ENCODE data around the gene LRP4.

Gene LRP4

DNA sequence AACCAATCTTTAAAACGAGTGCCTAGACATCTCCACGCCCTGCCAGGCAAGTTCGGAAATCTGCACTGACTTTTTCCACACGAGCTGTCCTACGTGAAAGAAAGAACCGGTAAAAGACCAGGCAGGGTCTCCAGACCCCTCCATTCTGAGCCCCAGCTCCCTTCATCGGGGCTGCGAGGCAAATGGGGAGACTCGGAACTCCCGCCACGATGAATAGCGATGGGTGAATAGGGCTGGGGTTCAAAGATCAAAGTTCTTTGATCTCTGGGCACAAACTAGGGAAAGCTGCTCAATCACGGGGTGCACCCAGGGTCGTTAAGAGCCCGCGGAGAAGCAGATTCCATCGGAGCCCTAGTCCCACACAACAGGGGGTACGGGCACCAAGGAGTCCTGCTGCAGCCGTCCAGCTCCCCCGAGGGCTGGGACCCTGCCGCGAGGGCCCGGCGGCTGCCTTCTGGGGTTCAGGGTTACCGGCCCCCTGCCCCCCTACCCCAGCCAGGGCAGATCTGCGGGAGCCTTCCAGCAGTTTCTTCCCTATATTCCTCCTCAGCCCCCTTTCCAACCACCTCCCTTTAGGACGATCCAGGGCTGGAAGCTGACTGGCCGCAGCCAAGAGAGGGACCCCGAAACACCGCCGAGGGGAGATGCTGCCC lies 1.1 kb downstream of the LRP4 start:
- DNase-seq (ENCODE audit: low spot score) = peak; percentile 54
- TF ChIP-seq CTCF (IDR thresholded peaks at IDR 0.05; ENCODE audit: extremely low read depth, missing control alignments) = no peak

- DNase-seq (ENCODE audit: low spot score) = peak; percentile 70
- TF ChIP-seq CTCF (IDR thresholded peaks at IDR 0.05; ENCODE audit: extremely low read depth, missing control alignments) = no peak
Observed at GRCh38 chr11:46916286-46917108, 1.9 kb downstream of the LRP4 start.

- no peak for TF ChIP-seq CTCF (IDR thresholded peaks at IDR 0.05; ENCODE audit: extremely low read depth, missing control alignments)
- DNase-seq (ENCODE audit: low spot score) = no peak
Observed at GRCh38 chr11:46914910-46915309, 3.4 kb downstream of the LRP4 start.

- no peak for TF ChIP-seq CTCF (IDR thresholded peaks at IDR 0.05; ENCODE audit: extremely low read depth, missing control alignments)
- no peak for DNase-seq (ENCODE audit: low spot score)
Observed at GRCh38 chr11:46914363-46914762, 4.0 kb downstream of the LRP4 start.

DNA sequence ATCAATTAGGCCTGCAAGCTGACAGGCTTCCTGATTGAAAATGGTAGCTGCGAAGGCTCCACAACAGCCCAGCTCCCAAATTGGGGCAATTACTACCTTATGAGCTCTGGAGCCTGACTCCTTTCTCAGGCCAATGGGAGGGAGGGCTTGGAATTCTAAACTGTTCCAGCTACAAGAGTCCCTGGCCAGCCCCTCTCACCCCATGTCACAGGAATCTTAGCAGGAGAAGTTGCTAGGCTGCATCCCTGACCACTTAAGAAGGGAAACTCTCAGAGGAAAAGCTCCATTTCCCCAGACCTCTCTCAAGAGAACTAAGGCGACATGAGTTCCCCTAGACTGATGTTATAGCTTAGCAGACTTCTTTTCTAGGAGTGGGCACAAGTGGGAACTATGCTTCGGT lies 4.9 kb downstream of the LRP4 start:
- no peak for TF ChIP-seq CTCF (IDR thresholded peaks at IDR 0.05; ENCODE audit: extremely low read depth, missing control alignments)
- no peak for DNase-seq (ENCODE audit: low spot score)

DNA sequence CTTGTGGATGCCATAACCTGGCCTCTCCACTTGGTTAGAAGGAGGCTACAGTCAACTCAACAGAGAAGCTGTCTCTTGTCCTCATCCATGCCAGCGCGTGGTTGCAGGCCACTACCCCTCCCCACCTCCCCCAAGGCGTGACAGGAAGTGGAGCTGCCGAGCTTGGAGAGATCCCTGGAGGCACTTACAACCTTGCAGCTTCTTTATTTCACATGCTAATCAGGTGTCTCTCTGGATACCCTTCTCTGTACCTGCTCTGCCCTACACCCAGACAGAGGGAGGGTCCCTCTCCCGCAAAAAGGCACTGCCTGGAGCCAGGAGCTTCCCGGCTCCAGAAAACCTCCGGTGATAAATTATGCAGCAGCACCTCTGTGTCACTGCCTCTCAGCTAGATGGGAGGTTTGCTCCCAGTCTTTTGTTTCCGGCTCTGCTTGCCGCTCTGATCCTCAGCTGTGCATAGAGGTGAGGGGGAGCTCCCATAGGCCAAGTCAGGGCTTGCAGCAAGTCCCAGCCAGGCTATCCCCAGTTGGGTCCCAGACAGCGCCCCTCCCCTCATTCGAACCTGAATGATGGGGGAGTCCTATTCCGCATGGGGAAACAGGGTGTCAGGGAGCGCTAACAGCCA lies 5.7 kb downstream of the LRP4 start:
- TF ChIP-seq CTCF (IDR thresholded peaks at IDR 0.05; ENCODE audit: extremely low read depth, missing control alignments) = no peak
- DNase-seq (ENCODE audit: low spot score) = no peak

- DNase-seq (ENCODE audit: low spot score) = no peak
- TF ChIP-seq CTCF (IDR thresholded peaks at IDR 0.05; ENCODE audit: extremely low read depth, missing control alignments) = no peak
Observed at GRCh38 chr11:46907606-46908005, 10.7 kb downstream of the LRP4 start.

Data from GM20000 (cell line).